Measurements from ENCODE around the gene TMEFF1. TPM values are rescaled to one million over a fixed set of nuclear protein-coding genes. Genes with fewer than 3 reads are reported as not detected.

Gene TMEFF1
- total RNA-seq, 1 donor from 2014 or later = not detected

DNA sequence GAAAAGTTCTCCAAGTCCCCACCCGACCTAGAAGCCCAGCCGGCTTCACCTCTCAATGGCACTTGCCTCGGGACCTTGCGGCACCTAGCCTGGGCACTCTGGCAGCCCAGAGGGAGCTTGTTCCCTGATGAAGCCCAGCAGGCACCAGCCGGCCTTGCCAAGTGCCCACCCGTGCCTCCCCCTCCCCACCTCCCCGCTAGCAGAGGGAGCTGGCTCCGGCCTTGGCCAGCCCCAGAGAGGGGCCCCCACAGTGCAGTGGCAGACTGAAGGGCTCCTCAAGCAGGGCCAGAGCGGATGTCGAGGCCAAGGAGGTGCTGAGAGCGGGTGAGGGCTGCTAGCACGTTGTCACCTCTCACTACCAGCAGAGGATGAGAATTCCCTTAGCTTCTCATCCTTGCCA lies 67.4 kb downstream of the TMEFF1 start:
- intact Hi-C loops (cut with micrococcal nuclease) = no loop called here
- TF ChIP-seq, protein P1, sequence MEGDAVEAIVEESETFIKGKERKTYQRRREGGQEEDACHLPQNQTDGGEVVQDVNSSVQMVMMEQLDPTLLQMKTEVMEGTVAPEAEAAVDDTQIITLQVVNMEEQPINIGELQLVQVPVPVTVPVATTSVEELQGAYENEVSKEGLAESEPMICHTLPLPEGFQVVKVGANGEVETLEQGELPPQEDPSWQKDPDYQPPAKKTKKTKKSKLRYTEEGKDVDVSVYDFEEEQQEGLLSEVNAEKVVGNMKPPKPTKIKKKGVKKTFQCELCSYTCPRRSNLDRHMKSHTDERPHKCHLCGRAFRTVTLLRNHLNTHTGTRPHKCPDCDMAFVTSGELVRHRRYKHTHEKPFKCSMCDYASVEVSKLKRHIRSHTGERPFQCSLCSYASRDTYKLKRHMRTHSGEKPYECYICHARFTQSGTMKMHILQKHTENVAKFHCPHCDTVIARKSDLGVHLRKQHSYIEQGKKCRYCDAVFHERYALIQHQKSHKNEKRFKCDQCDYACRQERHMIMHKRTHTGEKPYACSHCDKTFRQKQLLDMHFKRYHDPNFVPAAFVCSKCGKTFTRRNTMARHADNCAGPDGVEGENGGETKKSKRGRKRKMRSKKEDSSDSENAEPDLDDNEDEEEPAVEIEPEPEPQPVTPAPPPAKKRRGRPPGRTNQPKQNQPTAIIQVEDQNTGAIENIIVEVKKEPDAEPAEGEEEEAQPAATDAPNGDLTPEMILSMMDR (IDR thresholded peaks at IDR 0.05) = no peak
- peaks cover 6% of the 10 kb centered on the region for H3K36me3 Mint-ChIP-seq (ENCODE audit: low read depth)
- ChIA-PET POLR2A (no interaction called here), CTCF (no interaction called here)
- H3K27ac Mint-ChIP-seq = no peak overlapping the region
- no peak for DNase-seq
- no peak overlapping the region for H3K4me3 Mint-ChIP-seq
- H3K27me3 Mint-ChIP-seq = no peaks in the 10 kb centered on the region
- H3K9me3 Mint-ChIP-seq = peaks cover 3% of the 10 kb centered on the region
- H3K4me1 Mint-ChIP-seq = no peaks in the 10 kb centered on the region
- no peak for ATAC-seq (ENCODE audit: low read depth)

DNA sequence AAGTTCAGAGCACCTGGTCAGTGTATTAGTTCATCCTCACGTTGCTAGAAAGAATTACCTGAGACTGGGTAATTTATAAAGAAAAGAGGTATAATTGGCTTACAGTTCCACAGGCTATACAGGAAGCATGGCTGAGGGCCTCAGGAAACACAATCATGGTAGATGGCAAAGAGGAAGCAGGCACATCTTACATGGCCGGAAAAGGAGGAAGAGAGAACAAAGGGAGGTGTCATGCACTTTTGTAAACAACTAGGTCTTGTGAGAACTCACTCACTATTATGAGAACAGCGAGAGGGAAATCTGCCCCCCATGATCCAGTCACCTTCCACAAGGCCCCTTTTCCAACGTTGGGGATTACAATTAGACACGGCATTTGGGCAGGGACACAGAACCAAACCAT lies 76.1 kb downstream of the TMEFF1 start:
- ATAC-seq (ENCODE audit: low read depth) (no peak), DNase-seq (no peak)
- H3K4me3 Mint-ChIP-seq = peak overlapping the region; percentile 12
- H3K4me1 Mint-ChIP-seq = peaks cover 12% of the 10 kb centered on the region
- ChIA-PET CTCF (no interaction called here), POLR2A (no interaction called here)
- intact Hi-C loops (cut with micrococcal nuclease) = no loop called here
- TF ChIP-seq, protein P1 (IDR thresholded peaks at IDR 0.05) = no peak
- no peaks in the 10 kb centered on the region for H3K27me3 Mint-ChIP-seq
- peaks cover 22% of the 10 kb centered on the region for H3K9me3 Mint-ChIP-seq
- H3K36me3 Mint-ChIP-seq (ENCODE audit: low read depth) = peaks cover 22% of the 10 kb centered on the region
- H3K27ac Mint-ChIP-seq = peak overlapping the region; percentile 7

DNA sequence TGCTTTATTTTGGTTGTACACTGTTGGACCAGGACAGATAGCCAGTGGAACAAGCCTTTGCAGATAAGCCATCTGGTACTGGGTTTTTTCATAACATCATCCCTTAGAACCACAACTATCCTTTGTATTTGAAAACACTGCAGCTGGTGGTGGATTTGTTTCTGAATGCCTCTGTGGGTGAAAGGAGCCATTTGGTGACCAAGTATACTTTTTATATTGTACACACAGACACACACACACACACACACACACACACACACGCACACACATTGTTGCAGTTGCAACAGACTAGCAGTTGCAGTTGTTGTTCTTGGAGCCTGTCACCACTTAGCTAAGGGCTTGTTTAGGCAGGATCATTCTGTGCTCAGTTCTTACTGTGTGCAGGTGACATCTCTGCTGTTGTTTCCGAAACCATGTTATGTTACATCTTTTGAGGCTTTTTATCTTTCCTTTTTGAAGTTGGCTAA lies 82.0 kb downstream of the TMEFF1 start:
- TF ChIP-seq, protein P1 (IDR thresholded peaks at IDR 0.05) = no peak
- Mint-ChIP-seq H3K27ac (no peak overlapping the region), H3K4me1 (no peaks in the 10 kb centered on the region), H3K9me3 (no peaks in the 10 kb centered on the region), H3K36me3 (ENCODE audit: low read depth) (peaks cover 5% of the 10 kb centered on the region), H3K4me3 (no peak overlapping the region), H3K27me3 (no peaks in the 10 kb centered on the region)
- DNase-seq (no peak), ATAC-seq (ENCODE audit: low read depth) (no peak)
- intact Hi-C loops (cut with micrococcal nuclease) = no loop called here
- CTCF ChIA-PET = no interaction called here
- POLR2A ChIA-PET = no interaction called here

DNA sequence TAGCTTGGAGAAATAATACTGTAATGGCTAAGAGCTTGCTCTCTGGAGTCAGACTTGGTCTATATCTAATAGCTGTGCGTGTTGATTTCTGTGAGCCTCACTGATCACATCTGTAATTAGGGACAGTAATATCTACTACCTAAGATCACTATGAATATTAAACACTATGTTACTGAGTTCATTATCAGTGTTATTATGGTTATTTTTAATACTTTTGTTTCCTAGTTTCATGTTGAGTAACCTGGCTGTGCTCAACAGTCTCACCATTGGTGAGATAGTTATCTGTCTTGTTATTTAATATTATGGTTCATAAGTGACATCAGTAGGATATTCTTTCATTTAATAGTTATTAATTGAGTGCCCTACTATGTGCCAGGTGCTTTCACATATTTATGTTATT lies 82.5 kb downstream of the TMEFF1 start:
- Mint-ChIP-seq H3K9me3 (no peaks in the 10 kb centered on the region), H3K27me3 (no peaks in the 10 kb centered on the region), H3K4me1 (no peaks in the 10 kb centered on the region), H3K4me3 (no peak overlapping the region), H3K36me3 (ENCODE audit: low read depth) (peaks cover 1% of the 10 kb centered on the region), H3K27ac (no peak overlapping the region)
- intact Hi-C loops (cut with micrococcal nuclease) = no loop called here
- POLR2A ChIA-PET = no interaction called here
- CTCF ChIA-PET = no interaction called here
- no peak for DNase-seq
- TF ChIP-seq, protein P1 (IDR thresholded peaks at IDR 0.05) = no peak
- no peak for ATAC-seq (ENCODE audit: low read depth)

- intact Hi-C loops (cut with micrococcal nuclease) = no loop called here
- H3K9me3 Mint-ChIP-seq = no peaks in the 10 kb centered on the region
- ATAC-seq (ENCODE audit: low read depth) = no peak
- no peaks in the 10 kb centered on the region for H3K27me3 Mint-ChIP-seq
- H3K27ac Mint-ChIP-seq = no peak overlapping the region
- no peaks in the 10 kb centered on the region for H3K4me1 Mint-ChIP-seq
- no peak overlapping the region for H3K4me3 Mint-ChIP-seq
- DNase-seq = no peak
- ChIA-PET POLR2A (no interaction called here), CTCF (no interaction called here)
- TF ChIP-seq, protein P1 (IDR thresholded peaks at IDR 0.05) = no peak
- no peaks in the 10 kb centered on the region for H3K36me3 Mint-ChIP-seq (ENCODE audit: low read depth)
These were observed 84.1 kb downstream of the TMEFF1 start for GRCh38 chr9:100557053-100557452.
